A172 (cell line): ENCODE measurements around the gene TTC27. TPM values are rescaled to one million over a fixed set of nuclear protein-coding genes. Genes with fewer than 3 reads are reported as not detected.

ENCODE experiments used
- DNase-seq: peaks from one replicate; pipeline ENCODE4 v3.0.0-alpha.2; 2015; ENCODE audit warnings: low spot score
- total RNA-seq: library from RNA; depleted of rRNA; stranded (reverse); fragments of >200 nt; shearing (Covaris generic); gene quantifications from 2 replicates; pipeline ENCODE4 v1.2.3, GENCODE V29; 2014

The TTC27 gene
- total RNA-seq, 1 experiment from 2014 or later = 22.5 TPM

- DNase-seq = no peak
Observed at GRCh38 chr2:32755666-32756065, 127.8 kb downstream of the TTC27 start.

GRCh38 chr2:32756074-32756727, 128.4 kb downstream of the TTC27 start:
- DNase-seq = no peak

GRCh38 chr2:32758232-32758631, 130.4 kb downstream of the TTC27 start:
- no peak for DNase-seq

GRCh38 chr2:32760628-32761027, 132.8 kb downstream of the TTC27 start:
- no peak for DNase-seq

- DNase-seq = no peak
Observed at GRCh38 chr2:32768387-32769174, 140.7 kb downstream of the TTC27 start.

GRCh38 chr2:32770360-32770759, 142.5 kb downstream of the TTC27 start:
- no peak for DNase-seq

- peak; percentile 46 for DNase-seq
Observed at GRCh38 chr2:32772638-32773447, 145.0 kb downstream of the TTC27 start.

GRCh38 chr2:32773448-32773808, 145.6 kb downstream of the TTC27 start:
- no peak for DNase-seq

GRCh38 chr2:32775954-32776353, 148.1 kb downstream of the TTC27 start:
- DNase-seq = no peak

GRCh38 chr2:32777714-32778113, 149.9 kb downstream of the TTC27 start:
- DNase-seq = no peak

GRCh38 chr2:32780961-32781360, 153.1 kb downstream of the TTC27 start:
- DNase-seq = no peak

- DNase-seq = no peak
Observed at GRCh38 chr2:32783469-32783868, 155.6 kb downstream of the TTC27 start.

- no peak for DNase-seq
Observed at GRCh38 chr2:32783933-32784332, 156.1 kb downstream of the TTC27 start.

GRCh38 chr2:32787207-32787606, 159.4 kb downstream of the TTC27 start:
- no peak for DNase-seq

- no peak for DNase-seq
Observed at GRCh38 chr2:32788114-32788513, 160.3 kb downstream of the TTC27 start.

GRCh38 chr2:32792416-32792815, 164.6 kb downstream of the TTC27 start:
- DNase-seq = no peak

- DNase-seq = no peak
Observed at GRCh38 chr2:32798829-32799228, 171.0 kb downstream of the TTC27 start.

GRCh38 chr2:32801741-32802140, 173.9 kb downstream of the TTC27 start:
- DNase-seq = no peak

- DNase-seq = no peak
Observed at GRCh38 chr2:32802877-32803276, 175.0 kb downstream of the TTC27 start.

- DNase-seq = no peak
Observed at GRCh38 chr2:32804205-32804604, 176.4 kb downstream of the TTC27 start.

- DNase-seq = peak; percentile 62
Observed at GRCh38 chr2:32805104-32806095, 177.6 kb downstream of the TTC27 start.
